AML-193 (cell line): ENCODE results near the gene CFL2.
A peak's percentile ranks its signal among the peaks of the same experiment; 100 is the strongest.

Experiments used
- DNase-seq, 2 experiments: peaks; one replicate each; lab custom pipeline; 2025; lab: John Stamatoyannopoulos, UW

Gene CFL2

DNA sequence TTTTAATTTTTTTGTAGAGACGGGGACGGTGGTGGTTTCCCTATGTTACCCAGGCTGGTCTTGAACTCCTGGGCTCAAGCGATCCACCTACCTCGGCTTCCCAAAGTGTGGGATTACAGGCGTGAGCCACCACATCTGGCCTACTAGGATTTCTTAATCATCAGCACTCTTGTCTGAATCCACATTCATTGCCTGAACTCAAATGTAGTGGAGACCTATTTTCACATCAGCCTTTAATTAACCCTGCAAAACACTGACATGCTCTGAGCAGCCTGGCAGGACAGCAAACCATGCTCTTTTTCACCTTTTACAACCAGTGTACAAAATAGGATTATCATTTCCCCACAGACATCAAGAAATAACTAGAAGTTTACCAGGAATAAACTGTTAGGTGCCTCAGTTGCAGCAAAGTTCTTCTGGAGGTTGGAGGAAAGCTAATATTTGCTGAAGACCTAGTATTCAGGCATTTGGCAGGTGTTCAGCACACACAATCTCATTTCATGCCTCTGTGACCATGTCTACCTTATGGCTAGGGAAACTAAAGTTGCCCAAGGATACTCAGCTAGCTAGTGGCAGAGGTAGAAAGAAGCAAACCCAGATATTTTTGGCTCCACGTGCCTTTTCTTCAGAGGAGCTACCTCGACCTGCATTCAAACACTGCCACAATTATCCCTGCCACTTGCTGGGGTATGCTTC lies 37.7 kb downstream of the CFL2 start:
- no peak for DNase-seq

DNA sequence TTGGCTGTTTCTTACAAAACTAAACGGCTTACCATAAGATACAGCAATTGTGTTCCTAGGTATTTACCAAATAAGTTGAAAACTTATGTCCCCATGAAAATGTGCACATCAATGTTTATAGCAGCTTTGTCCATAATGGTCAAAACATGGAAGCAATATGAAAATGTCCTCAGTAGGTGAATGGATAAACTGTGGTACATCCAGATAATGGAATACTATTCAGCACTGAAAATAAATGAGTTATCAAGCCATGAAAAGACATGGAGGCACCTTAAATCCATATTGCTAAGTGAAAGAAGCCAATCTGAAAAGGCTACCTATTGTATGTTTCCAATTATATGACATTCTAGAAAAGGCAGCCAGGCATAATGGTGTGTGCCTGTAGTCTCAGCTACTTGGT lies 40.7 kb downstream of the CFL2 start:
- DNase-seq, result no peak

DNA sequence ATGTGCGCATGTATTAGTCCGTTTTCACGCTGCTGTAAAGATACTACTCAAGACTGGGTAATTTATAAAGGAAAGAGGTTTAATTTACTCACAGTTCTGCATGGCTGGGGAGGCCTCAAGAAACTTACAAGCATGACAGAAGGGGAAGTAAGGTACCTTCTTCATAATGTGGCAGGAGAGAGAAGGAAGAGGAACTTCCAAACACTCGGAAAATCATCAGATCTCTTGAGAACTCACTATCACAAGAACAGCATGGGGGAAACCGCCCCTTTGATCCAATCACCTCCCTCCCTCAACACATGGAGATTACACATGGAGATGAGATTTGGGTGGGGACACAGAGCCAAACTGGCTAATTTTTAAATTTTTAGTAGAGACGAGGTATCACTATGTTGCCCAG lies 42.7 kb downstream of the CFL2 start:
- DNase-seq, result no peak

DNA sequence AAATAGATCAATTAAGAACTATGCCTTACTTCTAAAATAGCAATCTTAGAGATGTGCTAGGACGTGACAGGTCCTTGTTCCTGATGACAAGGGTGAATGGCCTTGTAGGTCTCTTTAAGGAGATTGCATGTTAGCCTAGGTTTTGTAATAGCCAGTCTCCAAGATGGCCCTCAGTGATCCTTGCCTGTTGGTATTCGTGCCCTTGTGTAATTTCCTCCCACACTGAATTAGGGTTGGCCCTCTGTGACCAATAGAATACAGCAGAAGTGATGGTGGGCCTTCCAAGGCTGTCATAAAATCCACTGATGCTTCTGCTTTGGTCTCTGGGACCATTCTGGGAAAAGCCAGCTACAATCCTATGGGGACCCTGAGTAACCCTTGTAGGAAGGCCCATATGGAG lies 46.3 kb downstream of the CFL2 start:
- peak; percentile 4 to 10 for DNase-seq

DNA sequence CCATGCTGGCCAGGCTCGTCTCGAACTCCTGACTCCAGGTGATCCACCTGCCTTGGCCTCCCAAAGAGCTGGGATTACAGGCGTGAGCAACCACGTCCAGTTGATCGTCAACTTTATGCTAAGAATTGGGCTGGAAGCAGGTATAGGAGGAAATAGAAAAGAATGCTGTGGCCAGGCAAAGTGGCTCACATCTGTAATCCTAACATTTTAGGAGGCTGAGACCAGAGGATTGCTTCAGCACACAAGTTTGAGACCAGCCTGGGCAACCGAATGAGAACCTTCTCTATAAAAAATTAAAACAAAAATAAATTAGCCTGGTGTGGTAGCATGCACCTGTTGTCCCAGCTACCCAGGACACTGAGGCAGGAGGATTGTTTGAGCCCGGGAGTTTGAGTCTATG lies 47.4 kb downstream of the CFL2 start:
- no peak for DNase-seq

DNA sequence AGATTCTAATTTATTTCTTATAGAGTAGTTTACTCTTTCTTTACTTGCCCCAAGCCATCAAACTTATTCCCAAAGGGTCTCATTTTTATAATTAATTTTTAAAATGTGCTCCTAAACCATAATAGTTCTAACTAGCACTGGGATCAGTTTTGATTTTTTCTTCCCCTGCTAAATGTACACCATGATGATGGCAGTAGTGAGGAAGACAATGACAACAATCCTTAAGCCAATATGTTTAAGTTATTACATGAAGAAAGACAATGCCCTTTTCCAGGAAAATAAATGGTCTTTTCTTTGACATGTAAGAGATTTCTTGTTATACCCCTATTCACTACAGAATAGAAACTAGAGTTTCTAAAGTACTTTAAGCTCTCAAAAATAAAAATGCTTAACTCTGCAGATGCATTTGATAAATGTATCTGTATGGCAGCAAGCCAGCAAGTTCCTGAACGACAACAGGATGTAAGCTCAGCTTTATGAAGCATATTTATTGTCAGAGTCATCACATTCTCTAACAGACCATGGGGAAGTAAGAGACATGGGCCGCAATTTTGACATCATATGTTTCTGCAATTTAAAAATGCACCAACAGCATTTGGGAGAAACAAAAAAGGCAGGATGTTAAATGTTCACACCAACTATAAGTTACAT lies 48.5 kb downstream of the CFL2 start:
- DNase-seq, result no peak

DNA sequence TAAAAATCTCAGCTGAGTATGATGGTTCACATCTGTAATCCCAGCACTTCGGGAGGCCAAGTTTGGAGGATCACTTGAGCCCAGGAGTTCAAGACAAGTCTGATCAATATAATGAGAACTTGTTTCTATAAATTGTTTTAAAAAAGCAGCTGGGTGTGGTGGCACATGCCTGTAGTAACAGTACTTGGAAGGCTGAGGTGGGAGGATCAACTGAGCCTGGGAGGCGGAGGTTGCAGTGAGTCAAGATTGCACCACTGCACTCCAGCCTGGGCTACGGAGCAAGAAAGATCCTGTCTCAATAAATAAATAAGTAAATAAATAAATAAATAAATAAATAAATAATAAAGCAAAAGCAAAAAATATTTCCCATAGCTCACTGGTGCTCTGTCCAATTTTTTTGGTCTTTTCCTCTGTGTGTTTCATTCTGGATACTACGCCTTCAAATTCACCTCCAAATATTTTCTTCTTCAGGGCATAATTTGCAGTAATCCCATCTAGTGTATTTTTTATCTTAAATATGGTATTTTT lies 51.8 kb downstream of the CFL2 start:
- no peak for DNase-seq

DNA sequence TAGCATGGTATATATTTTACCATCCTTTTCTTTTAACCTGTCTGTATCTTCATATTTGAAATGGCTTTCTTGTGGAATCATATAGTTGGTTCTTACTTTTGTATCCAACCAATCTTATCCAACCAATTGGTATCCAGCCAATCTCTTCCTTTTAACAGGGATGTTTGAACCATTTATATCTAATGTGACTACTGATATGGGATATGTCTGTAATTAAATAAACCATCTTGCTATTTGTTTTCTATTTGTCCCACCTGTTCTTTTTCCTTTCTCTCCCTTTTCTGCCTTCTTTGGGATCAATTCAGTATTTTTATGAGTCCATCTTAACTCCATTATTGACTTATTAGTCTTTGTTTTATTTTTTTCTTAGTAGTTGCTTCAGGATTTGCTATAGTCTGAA lies 53.6 kb downstream of the CFL2 start:
- DNase-seq, result no peak
